SK-N-MC (cell line): ENCODE data around the gene RAVER1.
"Not testable (repeated sequence)": the region's sequence is repeated elsewhere in the genome, so short reads cannot be mapped to it uniquely, and the experiment has no call there.

Experiments used
- EZH2 ChIP-seq: fragments of 200-600 bp; sonication (generic); IDR thresholded peaks from one replicate; pipeline ENCODE4 v1.6.1; 2017; ENCODE audit warnings: antibody characterized with exemption
- POLR2AphosphoS5 ChIP-seq: IDR thresholded peaks from 2 replicates; pipeline ENCODE4 v1.6.1; 2012; ENCODE audit warnings: mild to moderate bottlenecking, low read depth, low read length, borderline replicate concordance

DNA sequence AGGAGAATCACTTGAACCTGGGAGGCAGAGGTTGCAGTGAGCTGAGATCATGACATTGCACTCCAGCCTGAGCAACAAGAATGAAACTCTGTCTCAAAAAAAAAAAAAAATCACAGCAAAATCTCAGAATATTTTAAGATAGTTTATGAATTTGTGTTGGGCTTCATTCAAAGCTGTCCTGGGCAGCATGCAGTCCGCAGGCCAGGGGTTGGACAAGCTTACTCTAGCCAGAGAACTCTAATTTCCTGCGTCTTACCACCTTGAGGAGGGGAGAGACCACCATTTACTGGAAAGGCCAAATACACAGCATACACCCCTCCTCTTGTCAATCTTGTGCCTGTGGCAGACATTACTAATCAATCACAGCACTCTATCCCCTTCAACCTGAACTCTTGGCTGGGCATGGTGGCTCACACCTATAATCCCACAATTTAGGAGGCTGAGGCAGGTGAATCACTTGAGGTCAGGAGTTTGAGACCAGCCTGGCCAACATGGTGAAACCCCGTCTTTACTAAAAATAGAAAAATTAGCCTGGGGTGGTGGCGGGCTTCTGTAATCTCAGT, 33.7 kb upstream of the RAVER1 start:
- not testable (repeated sequence) for TF ChIP-seq EZH2, POLR2AphosphoS5
